Trophoblast cell (in vitro differentiated cells and primary cell): ENCODE measurements around the gene FCER2.

ENCODE experiments used
- DNase-seq, 2 donors: peaks; one replicate each; pipeline ENCODE4 v3.0.0-alpha.2; 2016
- H2AFZ ChIP-seq: 2 replicates; pipeline ENCODE4 v1.6.1; 2013; ENCODE audit warnings: low read length, moderate library complexity, mild to moderate bottlenecking; ENCODE audit not compliant: insufficient read depth, poor library complexity
- H2AK5ac ChIP-seq: 2 replicates; pipeline ENCODE4 v1.6.1; 2013; ENCODE audit warnings: mild to moderate bottlenecking, low read length
- H2BK120ac ChIP-seq: 2 replicates; pipeline ENCODE4 v1.6.1; 2013; ENCODE audit warnings: low read length, mild to moderate bottlenecking, moderate library complexity; ENCODE audit not compliant: insufficient read depth, poor library complexity
- H2BK12ac ChIP-seq: 2 replicates; pipeline ENCODE4 v1.6.1; 2013; ENCODE audit warnings: mild to moderate bottlenecking, low read length, moderate library complexity
- H2BK5ac ChIP-seq: 2 replicates; pipeline ENCODE4 v1.6.1; 2013; ENCODE audit warnings: low read length, low read depth, moderate library complexity, mild to moderate bottlenecking; ENCODE audit not compliant: poor library complexity
- H3K14ac ChIP-seq: 2 replicates; pipeline ENCODE4 v1.6.1; 2013; ENCODE audit warnings: mild to moderate bottlenecking, low read length
- H3K18ac ChIP-seq: 2 replicates; pipeline ENCODE4 v1.6.1; 2013; ENCODE audit warnings: mild to moderate bottlenecking, low read length
- H3K23ac ChIP-seq: 2 replicates; pipeline ENCODE4 v1.6.1; 2013; ENCODE audit warnings: low read length
- H3K27ac ChIP-seq: 2 replicates; pipeline ENCODE4 v1.5.1; 2013; ENCODE audit warnings: low read depth, mild to moderate bottlenecking, inconsistent platforms, low read length, moderate library complexity
- H3K27me3 ChIP-seq: 2 replicates; pipeline ENCODE4 v1.6.1; 2013; ENCODE audit warnings: inconsistent platforms, mild to moderate bottlenecking, low read length, moderate library complexity; ENCODE audit not compliant: insufficient read depth
- H3K36me3 ChIP-seq, 2 experiments: 1 replicate in 1 of 2; 2 replicates in 1 of 2; pipeline ENCODE4 v1.6.1; 2013; ENCODE audit warnings: low read length in 2 of 2, mild to moderate bottlenecking in 2 of 2, moderate library complexity in 1 of 2; ENCODE audit not compliant: insufficient read depth in 2 of 2, control insufficient read depth in 1 of 2
- H3K4ac ChIP-seq: 2 replicates; pipeline ENCODE4 v1.6.1; 2013; ENCODE audit warnings: low read depth, mild to moderate bottlenecking, low read length, moderate library complexity
- H3K4me1 ChIP-seq, 2 experiments: 1 replicate in 1 of 2; 2 replicates in 1 of 2; pipeline ENCODE4 v1.6.1; 2013; ENCODE audit warnings: low read length in 2 of 2, mild to moderate bottlenecking in 2 of 2, moderate library complexity in 1 of 2; ENCODE audit not compliant: insufficient read depth in 2 of 2, control insufficient read depth in 1 of 2
- H3K4me2 ChIP-seq: 2 replicates; pipeline ENCODE4 v1.6.1; 2013; ENCODE audit warnings: inconsistent platforms, mild to moderate bottlenecking, low read length, moderate library complexity
- H3K4me3 ChIP-seq: 2 replicates; pipeline ENCODE4 v1.5.1; 2013; ENCODE audit warnings: mild to moderate bottlenecking, low read depth, low read length, inconsistent platforms
- H3K79me1 ChIP-seq: one replicate; pipeline ENCODE4 v1.6.1; 2013; ENCODE audit warnings: low read length
- H3K79me2 ChIP-seq: 2 replicates; pipeline ENCODE4 v1.6.1; 2013; ENCODE audit warnings: low read length, mild to moderate bottlenecking; ENCODE audit not compliant: control insufficient read depth, insufficient read depth, poor library complexity
- H3K9ac ChIP-seq: 2 replicates; pipeline ENCODE4 v1.6.1; 2013; ENCODE audit warnings: mild to moderate bottlenecking, low read length
- H3K9me3 ChIP-seq: 2 replicates; pipeline ENCODE4 v1.6.1; 2013; ENCODE audit warnings: low read depth, mild to moderate bottlenecking, control low read depth, inconsistent platforms, low read length; ENCODE audit not compliant: insufficient read depth
- H4K12ac ChIP-seq: 2 replicates; pipeline ENCODE4 v1.6.1; 2013; ENCODE audit warnings: low read depth, mild to moderate bottlenecking, low read length, moderate library complexity
- H4K8ac ChIP-seq: 2 replicates; pipeline ENCODE4 v1.6.1; 2013; ENCODE audit warnings: low read depth, mild to moderate bottlenecking, low read length, moderate library complexity
- H4K91ac ChIP-seq: one replicate; pipeline ENCODE4 v1.6.1; 2013; ENCODE audit warnings: low read depth, mild to moderate bottlenecking, low read length, moderate library complexity
- WGBS: extraction: QIAGEN DNeasy Blood & Tissue Kit; methylation state at CpG from one replicate; pipeline ENCODE4 v1.1.7; 2013; ENCODE audit warnings: missing lambda C conversion rate; ENCODE audit not compliant: insufficient read length, insufficient coverage; ENCODE audit errors: extremely low coverage; 5-methylcytosine and 5-hydroxymethylcytosine counted together

The FCER2 gene

DNA sequence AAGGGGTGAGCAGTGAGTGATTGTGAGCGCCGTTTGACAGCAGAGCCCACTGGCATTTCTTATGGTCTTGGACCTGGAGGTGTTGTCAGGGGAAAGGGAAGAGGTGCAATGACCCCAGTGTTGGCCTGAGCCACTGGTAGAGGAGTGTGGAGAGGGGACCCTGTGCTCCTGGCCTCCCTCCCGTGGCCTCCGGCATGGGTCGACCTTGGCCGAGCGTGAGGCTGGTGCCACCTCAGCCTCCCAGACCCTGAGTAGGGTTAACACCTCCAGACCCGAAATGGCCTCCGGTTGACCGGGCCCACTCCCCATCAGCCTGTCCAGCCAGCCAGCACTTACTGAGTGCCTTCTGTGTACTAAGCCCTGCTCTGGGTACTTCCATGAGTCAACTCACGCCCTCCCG is 14.8 kb downstream of the FCER2 start:
- Histone ChIP-seq H2BK120ac (no peak overlapping the region), H3K4me1 (peaks cover 6 to 8% of the 10 kb centered on the region in 2 experiments), H4K8ac (no peak overlapping the region), H4K12ac (no peak overlapping the region), H3K4me3 (no peak overlapping the region), H2BK5ac (no peak overlapping the region), H3K79me1 (peaks cover 2% of the 10 kb centered on the region), H3K36me3 (peaks cover 13 to 15% of the 10 kb centered on the region in 2 experiments), H3K9me3 (peaks cover 12% of the 10 kb centered on the region), H4K91ac (no peak overlapping the region), H2BK12ac (no peak overlapping the region), H3K9ac (no peak overlapping the region), H3K4me2 (no peak overlapping the region), H3K23ac (no peak overlapping the region), H3K27ac (no peak overlapping the region), H3K18ac (no peak overlapping the region), H3K4ac (no peak overlapping the region), H2AK5ac (no peak overlapping the region), H3K27me3 (no peaks in the 10 kb centered on the region), H3K14ac (no peak overlapping the region), H2AFZ (no peak overlapping the region), H3K79me2 (no peaks in the 10 kb centered on the region)
- DNase-seq, result no peak
- no CpG with 5 or more reads among the region's 12 CpGs for WGBS

DNA sequence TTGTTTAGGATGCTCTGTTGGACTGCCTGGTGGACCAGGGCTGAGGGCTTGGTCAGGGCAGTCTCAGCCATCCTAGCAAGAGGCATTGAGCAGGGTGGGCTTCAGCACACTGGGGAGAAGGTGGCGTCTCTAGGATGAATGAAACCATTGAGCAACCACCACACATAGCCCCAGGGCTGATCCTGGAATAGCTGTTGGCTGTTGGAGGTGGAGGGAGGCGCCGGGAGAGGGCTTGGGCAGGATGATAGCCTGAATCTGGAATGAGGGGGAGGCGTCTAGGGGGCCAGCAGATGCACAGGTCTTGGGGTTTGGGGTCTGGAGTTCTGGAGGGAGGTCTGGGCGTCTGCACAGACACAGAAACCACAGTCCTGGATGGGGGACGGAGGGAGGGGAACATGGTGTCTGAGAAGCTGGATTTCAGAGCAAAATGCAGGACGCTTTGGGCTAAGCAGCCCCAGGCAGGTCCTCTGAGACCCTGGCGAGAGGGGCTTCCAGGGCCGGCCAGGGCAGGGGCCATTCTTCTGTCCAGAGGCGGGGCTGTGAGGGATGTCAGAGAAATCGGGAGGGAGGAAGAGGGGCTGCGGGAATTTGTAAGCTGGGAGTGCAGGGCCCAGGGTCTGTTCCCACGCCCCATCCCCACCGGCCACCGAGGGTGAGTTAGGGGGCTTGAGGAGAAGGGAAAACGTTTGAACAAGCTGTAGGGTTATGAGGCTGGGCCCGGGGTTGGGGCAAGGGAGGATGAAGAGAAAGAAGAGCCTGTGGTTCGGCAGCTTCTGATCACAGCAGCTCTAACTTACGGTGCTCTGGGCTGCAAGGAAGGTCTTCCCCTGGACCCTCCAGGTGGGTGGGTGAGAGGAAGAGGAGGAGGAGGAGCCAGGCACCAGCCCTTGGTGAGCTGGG is 16.1 kb downstream of the FCER2 start:
- H2AFZ ChIP-seq, result no peak overlapping the region
- no peaks in the 10 kb centered on the region for H3K27me3 ChIP-seq
- no peak overlapping the region for H3K9ac ChIP-seq
- no peak overlapping the region for H2BK12ac ChIP-seq
- no peak overlapping the region for H3K27ac ChIP-seq
- H3K4ac ChIP-seq, result no peak overlapping the region
- DNase-seq, result peak; percentile 15 to 52
- peaks cover 14 to 17% of the 10 kb centered on the region in 2 experiments for H3K36me3 ChIP-seq
- peaks cover 4% of the 10 kb centered on the region for H3K79me1 ChIP-seq
- H2BK5ac ChIP-seq, result no peak overlapping the region
- H3K4me1 ChIP-seq, result peaks cover 8 to 15% of the 10 kb centered on the region in 2 experiments
- WGBS, result no CpG with 5 or more reads among the region's 19 CpGs
- H4K91ac ChIP-seq, result no peak overlapping the region
- no peak overlapping the region for H3K4me3 ChIP-seq
- H4K8ac ChIP-seq, result peak overlapping the region; percentile 12
- H3K4me2 ChIP-seq, result no peak overlapping the region
- H2BK120ac ChIP-seq, result no peak overlapping the region
- no peak overlapping the region for H2AK5ac ChIP-seq
- H3K79me2 ChIP-seq, result peaks cover 3% of the 10 kb centered on the region
- no peak overlapping the region for H3K14ac ChIP-seq
- H4K12ac ChIP-seq, result no peak overlapping the region
- no peak overlapping the region for H3K23ac ChIP-seq
- no peak overlapping the region for H3K18ac ChIP-seq
- H3K9me3 ChIP-seq, result peaks cover 7% of the 10 kb centered on the region

DNA sequence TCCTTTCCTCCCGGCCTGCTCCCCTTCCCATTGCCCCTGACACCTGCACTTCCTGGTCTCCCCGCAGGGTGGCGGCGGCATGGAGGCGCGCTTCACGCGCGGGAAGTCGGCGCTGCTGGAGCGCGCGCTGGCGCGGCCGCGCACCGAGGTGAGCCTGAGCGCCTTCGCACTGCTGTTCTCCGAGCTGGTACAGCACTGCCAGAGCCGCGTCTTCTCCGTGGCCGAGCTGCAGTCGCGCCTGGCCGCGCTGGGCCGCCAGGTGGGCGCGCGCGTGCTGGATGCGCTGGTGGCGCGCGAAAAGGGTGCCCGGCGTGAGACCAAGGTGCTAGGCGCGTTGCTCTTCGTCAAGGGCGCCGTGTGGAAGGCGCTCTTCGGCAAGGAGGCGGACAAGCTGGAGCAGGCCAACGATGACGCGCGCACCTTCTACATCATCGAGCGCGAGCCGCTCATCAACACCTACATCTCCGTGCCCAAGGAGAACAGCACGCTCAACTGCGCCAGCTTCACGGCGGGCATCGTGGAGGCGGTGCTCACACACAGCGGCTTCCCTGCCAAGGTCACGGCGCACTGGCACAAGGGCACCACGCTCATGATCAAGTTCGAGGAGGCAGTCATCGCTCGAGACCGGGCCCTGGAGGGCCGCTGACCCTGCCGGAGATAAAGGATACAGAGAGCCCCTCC is 19.6 kb downstream of the FCER2 start:
- H4K8ac ChIP-seq, result no peak overlapping the region
- peak overlapping the region; percentile 0 for H3K4me3 ChIP-seq
- no peak overlapping the region for H3K27ac ChIP-seq
- peaks cover 5% of the 10 kb centered on the region for H3K79me1 ChIP-seq
- no peak overlapping the region for H2BK120ac ChIP-seq
- H3K9ac ChIP-seq, result no peak overlapping the region
- H3K36me3 ChIP-seq, result peaks cover 14 to 17% of the 10 kb centered on the region in 2 experiments
- H4K91ac ChIP-seq, result no peak overlapping the region
- no peak overlapping the region for H3K23ac ChIP-seq
- no CpG with 5 or more reads among the region's 74 CpGs for WGBS
- no peak overlapping the region for H3K18ac ChIP-seq
- H3K14ac ChIP-seq, result no peak overlapping the region
- H3K4ac ChIP-seq, result no peak overlapping the region
- no peak overlapping the region for H2BK5ac ChIP-seq
- H3K4me2 ChIP-seq, result peak overlapping the region; percentile 88
- H2AK5ac ChIP-seq, result no peak overlapping the region
- H3K27me3 ChIP-seq, result no peaks in the 10 kb centered on the region
- no peak overlapping the region for H2AFZ ChIP-seq
- H4K12ac ChIP-seq, result no peak overlapping the region
- peaks cover 11 to 17% of the 10 kb centered on the region in 2 experiments for H3K4me1 ChIP-seq
- peaks cover 4% of the 10 kb centered on the region for H3K79me2 ChIP-seq
- no peak overlapping the region for H2BK12ac ChIP-seq
- peaks cover 8% of the 10 kb centered on the region for H3K9me3 ChIP-seq
- DNase-seq, result no peak

DNA sequence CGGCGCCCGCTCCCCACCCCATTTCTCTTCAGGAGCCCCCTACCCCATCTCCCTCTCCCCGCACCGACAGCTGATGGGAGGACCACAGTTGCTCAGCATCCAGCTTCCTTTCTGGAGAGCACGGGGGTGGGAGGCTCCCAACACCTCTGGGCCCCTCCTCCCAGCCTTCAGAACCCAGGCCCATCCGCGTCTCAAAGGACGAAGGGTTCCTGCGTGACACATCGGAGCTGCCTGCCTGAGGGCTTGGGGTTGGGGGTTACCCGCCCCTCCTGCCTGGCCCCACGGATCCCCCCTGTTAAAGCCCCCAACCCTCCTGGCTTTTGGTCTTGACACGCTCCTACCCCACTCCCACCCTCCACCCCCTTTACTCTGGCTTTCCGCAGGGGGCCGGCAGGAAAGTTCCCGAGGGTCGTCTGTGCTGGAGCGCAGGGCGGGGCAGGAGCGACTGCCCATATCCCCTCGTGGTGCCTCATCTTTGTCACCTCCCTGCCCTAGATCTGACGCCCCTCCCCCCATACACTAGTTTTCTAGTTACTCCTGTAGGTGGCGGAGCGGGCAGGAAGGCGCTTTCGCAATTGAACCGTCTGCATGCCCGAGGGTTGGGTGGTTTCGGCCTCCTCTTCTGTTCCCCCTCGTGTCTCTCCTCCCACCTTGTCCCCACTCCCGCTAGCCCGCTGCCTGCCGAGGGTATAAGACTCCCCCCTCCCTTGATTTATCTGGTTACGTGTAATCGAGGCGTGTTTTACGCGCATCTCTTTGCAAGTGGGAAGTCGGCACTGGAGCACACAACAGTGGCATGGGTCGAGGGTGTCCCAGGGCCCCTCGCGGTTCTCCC is 20.4 kb downstream of the FCER2 start:
- Histone ChIP-seq H4K8ac (no peak overlapping the region), H3K36me3 (peaks cover 14 to 17% of the 10 kb centered on the region in 2 experiments), H3K9ac (peak overlapping the region; percentile 83), H3K23ac (no peak overlapping the region), H3K18ac (peak overlapping the region; percentile 30), H3K4me1 (peaks cover 11 to 17% of the 10 kb centered on the region in 2 experiments), H4K91ac (peak overlapping the region; percentile 53), H2BK5ac (no peak overlapping the region), H3K4me2 (peak overlapping the region; percentile 88), H3K27me3 (no peaks in the 10 kb centered on the region), H4K12ac (peak overlapping the region; percentile 84), H2BK12ac (no peak overlapping the region), H2AFZ (no peak overlapping the region), H2AK5ac (peak overlapping the region; percentile 2), H3K14ac (peak overlapping the region; percentile 95), H3K4me3 (peak overlapping the region; percentile 94), H3K4ac (peak overlapping the region; percentile 91), H3K9me3 (peaks cover 8% of the 10 kb centered on the region), H3K27ac (no peak overlapping the region), H3K79me2 (peaks cover 4% of the 10 kb centered on the region), H3K79me1 (peaks cover 5% of the 10 kb centered on the region), H2BK120ac (peak overlapping the region; percentile 20)
- WGBS, result no CpG with 5 or more reads among the region's 43 CpGs
- DNase-seq, result peak; percentile 67 to 81
